ENCODE results near the gene NDUFB10. TPM values are rescaled to one million over a fixed set of nuclear protein-coding genes. Genes with fewer than 3 reads are reported as not detected.

The NDUFB10 gene
- 202 TPM in 2 replicates for total RNA-seq (2022)
- percentile 79 among the genes with signal in this experiment for Bru-seq, nascent RNA
- percentile 83 among the genes with signal in this experiment for BruChase-seq, experiment 1, labeled RNA remaining after a 6-hour chase
- BruChase-seq, experiment 2, labeled RNA remaining after a 2-hour chase: percentile 69 among the genes with signal in this experiment
- long read RNA-seq, transcript NDUFB10-201 (4 exons, 705 nt): major isoform, 160 of 175 reads
- long read RNA-seq, partial matches to known transcripts: 4 of 175 reads
- long read RNA-seq, other reads (novel, unspliced or antisense): 5 of 175 reads

DNA sequence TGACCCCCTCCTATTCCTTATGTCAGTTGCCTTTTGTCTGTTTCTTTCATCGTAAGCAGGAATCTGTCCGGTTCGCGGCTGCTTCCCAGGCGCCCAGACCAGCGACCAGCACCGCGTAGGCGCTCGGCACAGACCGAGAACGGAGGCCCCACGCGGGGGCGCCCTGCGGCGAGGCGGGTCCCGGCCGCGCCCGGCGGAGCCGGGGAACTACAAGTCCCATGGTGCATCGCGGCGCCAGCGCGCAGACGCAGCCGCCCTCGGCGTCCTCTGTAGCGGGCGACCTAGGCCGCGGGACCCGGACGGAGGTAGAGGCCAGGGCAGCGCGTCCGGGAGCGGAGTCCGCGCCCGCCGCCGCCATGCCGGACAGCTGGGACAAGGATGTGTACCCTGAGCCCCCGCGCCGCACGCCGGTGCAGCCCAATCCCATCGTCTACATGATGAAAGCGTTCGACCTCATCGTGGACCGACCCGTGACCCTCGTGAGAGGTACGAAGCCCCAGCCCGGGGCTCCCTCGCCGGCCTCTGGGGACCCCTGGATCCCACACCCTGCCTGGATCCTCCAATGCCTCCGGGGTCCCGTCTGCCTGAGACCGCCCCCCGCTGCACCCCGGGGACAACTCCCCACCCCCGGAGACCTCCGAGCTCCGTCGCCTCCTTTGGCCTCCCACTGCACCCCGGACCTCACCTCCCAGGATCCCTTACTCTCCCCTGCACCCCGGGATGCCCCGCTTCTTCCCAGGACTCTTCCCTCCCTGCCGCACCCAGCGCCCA, at the start of gene NDUFB10:
Gene NDUFB10 (plus strand): TSS at position 270 of the 771 bp plus-strand sequence. CDS start 87 bp downstream, at position 357.
- BruUV-seq (replicated peaks): no TSS peak
- POLR2A ChIA-PET: interaction anchor here (0.6 to 8.9 kb wide), 14 partner anchors 10 to 770 kb away, joined by 3 to 72 read pairs (median 4); partner anchors contain the start of genes EME2, MRPS34, MSRB1 and NUBP2
- peak; percentile 48 for TF ChIP-seq CTCF (IDR thresholded peaks at IDR 0.05; ENCODE audit: unreplicated experiment)
- Mint-ChIP-seq H3K27ac (ENCODE audit: low read depth, unreplicated experiment) (peak within 1 kb of the TSS; percentile 91), H3K9me3 (ENCODE audit: unreplicated experiment) (no peaks in the 10 kb centered on the region), H3K27me3 (ENCODE audit: insufficient read depth, unreplicated experiment) (no peaks in the 10 kb centered on the region), H3K4me3 (ENCODE audit: unreplicated experiment) (peak within 1 kb of the TSS; percentile 78), H3K4me1 (ENCODE audit: insufficient read depth, unreplicated experiment) (peaks cover 23% of the 10 kb centered on the region), H3K36me3 (ENCODE audit: insufficient read depth, unreplicated experiment) (peaks cover 44% of the 10 kb centered on the region)
- peak; percentile 89 for DNase-seq (ENCODE audit: unreplicated experiment)
- intact Hi-C loops (cut with micrococcal nuclease): no loop called here
- CTCF ChIA-PET: interaction anchor here (0.6 to 1.4 kb wide), 4 partner anchors 44 to 280 kb away, joined by 3 to 4 read pairs (median 3); no protein-coding TSS in a partner anchor

DNA sequence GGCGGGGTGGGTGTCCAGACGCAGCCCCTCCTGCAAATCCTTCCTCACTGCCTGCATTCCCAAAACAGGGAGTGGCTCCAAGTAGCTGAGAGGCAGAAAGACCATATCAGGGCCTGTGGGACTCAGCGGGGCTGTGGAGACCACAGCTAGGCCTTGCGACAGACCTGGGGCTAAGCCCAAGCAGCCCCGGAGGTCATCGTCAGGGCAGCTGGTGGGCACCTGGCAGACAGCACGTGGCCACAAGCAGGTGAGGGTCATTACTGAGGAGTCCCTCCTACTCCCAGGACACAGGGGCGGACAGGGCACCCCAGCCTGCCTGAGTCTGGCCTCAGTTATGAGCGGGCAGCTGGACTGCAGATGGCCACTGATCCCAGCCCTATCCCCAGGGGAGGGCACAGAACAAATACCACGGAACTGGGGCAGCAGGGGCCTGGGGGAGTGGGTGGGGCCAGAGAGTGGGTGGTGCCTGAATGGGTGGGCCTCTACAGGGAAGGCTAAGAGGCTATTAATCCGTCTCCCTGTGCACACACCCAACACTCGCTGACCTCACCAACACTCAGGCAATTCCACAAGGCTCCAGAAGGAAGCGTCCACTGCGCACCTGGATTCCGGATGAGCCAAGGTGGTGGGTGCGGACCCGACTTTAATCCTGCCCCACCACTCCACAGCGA, 49.6 kb upstream of the NDUFB10 start:
- no peak overlapping the region for H3K27ac Mint-ChIP-seq (ENCODE audit: low read depth, unreplicated experiment)
- H3K27me3 Mint-ChIP-seq (ENCODE audit: insufficient read depth, unreplicated experiment): peaks cover 11% of the 10 kb centered on the region
- H3K36me3 Mint-ChIP-seq (ENCODE audit: insufficient read depth, unreplicated experiment): peaks cover 2% of the 10 kb centered on the region
- ChIA-PET POLR2A (interaction anchor here (1.2 kb wide), 1 partner anchor 10 kb away, joined by 3 read pairs; no protein-coding TSS in a partner anchor), CTCF (no interaction called here)
- no peak overlapping the region for H3K4me3 Mint-ChIP-seq (ENCODE audit: unreplicated experiment)
- TF ChIP-seq CTCF (IDR thresholded peaks at IDR 0.05; ENCODE audit: unreplicated experiment): no peak
- intact Hi-C loops (cut with micrococcal nuclease): no loop called here
- H3K4me1 Mint-ChIP-seq (ENCODE audit: insufficient read depth, unreplicated experiment): no peaks in the 10 kb centered on the region
- no peaks in the 10 kb centered on the region for H3K9me3 Mint-ChIP-seq (ENCODE audit: unreplicated experiment)
- BruUV-seq (replicated peaks): no TSS peak
- no peak for DNase-seq (ENCODE audit: unreplicated experiment)

- ChIA-PET CTCF (interaction anchor here (0.6 to 1.2 kb wide), 2 partner anchors 12 to 18 kb away, joined by 3 read pairs; no protein-coding TSS in a partner anchor), POLR2A (no interaction called here)
- no peak for TF ChIP-seq CTCF (IDR thresholded peaks at IDR 0.05; ENCODE audit: unreplicated experiment)
- H3K27me3 Mint-ChIP-seq (ENCODE audit: insufficient read depth, unreplicated experiment): peaks cover 8% of the 10 kb centered on the region
- no peak for DNase-seq (ENCODE audit: unreplicated experiment)
- H3K9me3 Mint-ChIP-seq (ENCODE audit: unreplicated experiment): no peaks in the 10 kb centered on the region
- no peaks in the 10 kb centered on the region for H3K4me1 Mint-ChIP-seq (ENCODE audit: insufficient read depth, unreplicated experiment)
- no peaks in the 10 kb centered on the region for H3K36me3 Mint-ChIP-seq (ENCODE audit: insufficient read depth, unreplicated experiment)
- BruUV-seq (replicated peaks): no TSS peak
- intact Hi-C loops (cut with micrococcal nuclease): no loop called here
- H3K4me3 Mint-ChIP-seq (ENCODE audit: unreplicated experiment): no peak overlapping the region
- no peak overlapping the region for H3K27ac Mint-ChIP-seq (ENCODE audit: low read depth, unreplicated experiment)
Observed at GRCh38 chr16:1911467-1912214, 47.7 kb upstream of the NDUFB10 start.

Measured in MCF 10A (cell line).